ENCODE measurements around the gene OVAAL.

OVAAL gene

DNA sequence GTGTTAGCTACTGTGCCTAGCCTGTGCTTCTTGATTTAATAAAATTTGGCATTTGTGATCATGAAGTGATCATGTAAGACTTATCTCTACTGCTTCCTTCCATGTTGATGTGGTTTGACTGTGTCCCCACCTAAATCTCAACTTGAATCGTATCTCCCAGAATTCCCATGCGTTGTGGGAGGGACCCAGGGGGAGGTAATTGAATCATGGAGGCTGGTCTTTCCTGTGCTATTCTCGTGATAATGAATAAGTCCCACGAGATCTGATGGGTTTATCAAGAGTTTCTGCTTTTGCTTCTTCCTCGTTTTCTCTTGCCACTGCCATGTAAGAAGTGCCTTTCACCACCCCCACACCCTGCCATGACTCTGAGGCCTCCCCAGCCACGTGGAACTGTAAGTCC, at the start of gene OVAAL:
Gene OVAAL, plus strand, starts transcription at position 301 of the 400 bp plus-strand sequence.
- no peak for DNase-seq

DNA sequence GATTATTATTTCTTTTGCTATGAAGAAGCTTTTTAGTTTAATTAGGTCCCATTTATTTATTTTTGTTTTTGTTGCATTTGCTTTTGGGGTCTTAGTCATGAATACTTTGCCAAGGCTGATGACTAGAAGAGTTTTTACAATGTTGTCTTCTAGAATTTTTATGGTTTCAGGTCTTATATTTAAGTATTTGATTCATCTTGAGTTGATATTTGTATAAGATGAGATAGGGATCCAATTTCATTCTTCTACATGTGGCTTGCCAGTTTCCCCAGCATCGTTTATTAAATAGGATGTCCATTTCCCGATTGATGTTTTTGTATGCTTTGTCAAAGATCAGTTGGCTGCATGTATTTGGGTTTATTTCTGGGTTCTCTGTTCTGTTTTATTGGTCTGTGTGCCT, 47.9 kb upstream of the OVAAL start:
- DNase-seq: no peak

DNA sequence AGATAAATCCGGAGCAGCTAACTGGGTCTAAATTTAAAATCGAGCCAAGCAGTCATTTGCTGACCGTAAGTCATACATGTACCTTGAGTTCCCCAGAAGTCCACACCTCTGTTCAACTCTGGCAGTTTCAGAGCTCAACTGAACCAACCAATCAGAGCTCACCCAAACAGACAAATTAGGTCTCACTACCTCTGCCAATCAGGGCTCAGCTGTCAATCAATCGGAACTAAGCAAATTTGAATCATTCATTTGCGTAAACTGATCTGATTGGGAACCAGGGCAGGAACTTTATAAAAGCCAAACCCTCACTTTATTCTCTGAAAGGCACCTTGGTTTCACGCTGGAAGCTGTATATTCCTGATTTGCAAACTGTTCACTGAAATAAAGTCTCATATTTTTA, 45.2 kb upstream of the OVAAL start:
- DNase-seq: no peak

DNA sequence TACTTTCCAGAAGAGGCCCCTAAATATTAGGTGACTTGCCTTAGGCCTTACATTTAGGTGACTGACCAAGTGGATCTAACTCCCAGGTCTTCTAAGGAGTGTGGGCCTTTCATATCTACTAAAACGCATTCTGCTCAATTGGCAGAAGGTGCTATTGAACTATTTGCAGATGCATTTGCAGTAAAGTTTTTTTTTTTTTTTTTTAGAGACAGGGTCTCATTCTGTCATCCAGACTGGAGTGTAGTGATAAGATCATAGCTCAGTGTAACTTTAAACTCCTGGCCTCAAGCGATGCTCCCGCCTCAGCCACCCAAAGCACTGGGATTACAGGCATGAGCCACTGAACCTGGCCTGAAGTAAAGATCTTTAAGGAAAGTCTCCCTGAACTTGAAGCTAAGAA, 43.4 kb upstream of the OVAAL start:
- no peak for DNase-seq

DNA sequence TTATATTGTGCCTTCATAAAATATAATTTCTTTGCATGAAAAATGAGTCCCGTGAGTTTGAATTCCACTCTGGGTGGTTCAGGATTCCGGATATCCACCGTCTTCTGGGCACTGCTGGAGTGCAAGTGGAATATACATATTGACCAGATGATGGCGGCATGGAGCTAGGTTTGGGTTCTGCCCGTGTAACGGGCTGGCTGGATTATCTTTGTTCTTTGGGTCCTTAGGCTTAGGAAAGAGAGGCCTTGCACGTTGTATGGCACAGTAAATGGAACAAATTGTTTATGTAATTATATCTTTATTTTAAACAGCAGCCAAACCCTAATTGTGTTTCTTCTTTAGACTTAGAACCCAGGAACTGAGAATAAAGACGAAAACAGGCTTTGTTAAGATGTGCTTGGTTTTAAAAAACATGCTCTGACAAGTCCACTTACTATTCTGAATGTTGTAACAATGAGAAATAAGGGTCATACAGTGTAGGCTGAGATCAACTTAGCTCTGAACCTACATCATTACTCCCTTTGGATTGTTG, 42.8 kb upstream of the OVAAL start:
- DNase-seq: peak; percentile 51

DNA sequence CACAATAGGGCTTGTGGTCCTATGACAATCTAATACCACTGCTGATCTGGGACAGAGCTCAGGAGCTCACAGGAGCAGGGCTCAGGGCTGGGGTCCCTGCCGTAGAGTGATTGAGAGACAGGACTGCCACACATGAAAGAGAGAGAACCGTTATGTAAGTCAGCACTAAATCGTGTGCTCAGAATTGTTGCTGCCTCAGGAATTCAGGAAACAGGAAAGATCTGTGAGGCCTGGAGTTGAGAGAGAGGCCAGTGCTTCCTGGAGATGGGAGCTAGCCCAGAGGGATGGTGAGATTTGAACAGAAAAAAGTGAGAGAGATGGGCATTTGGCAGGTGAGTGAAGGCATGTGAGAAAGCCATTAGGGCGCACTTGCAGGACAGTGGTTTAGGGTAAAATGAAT, 38.9 kb upstream of the OVAAL start:
- no peak for DNase-seq

DNA sequence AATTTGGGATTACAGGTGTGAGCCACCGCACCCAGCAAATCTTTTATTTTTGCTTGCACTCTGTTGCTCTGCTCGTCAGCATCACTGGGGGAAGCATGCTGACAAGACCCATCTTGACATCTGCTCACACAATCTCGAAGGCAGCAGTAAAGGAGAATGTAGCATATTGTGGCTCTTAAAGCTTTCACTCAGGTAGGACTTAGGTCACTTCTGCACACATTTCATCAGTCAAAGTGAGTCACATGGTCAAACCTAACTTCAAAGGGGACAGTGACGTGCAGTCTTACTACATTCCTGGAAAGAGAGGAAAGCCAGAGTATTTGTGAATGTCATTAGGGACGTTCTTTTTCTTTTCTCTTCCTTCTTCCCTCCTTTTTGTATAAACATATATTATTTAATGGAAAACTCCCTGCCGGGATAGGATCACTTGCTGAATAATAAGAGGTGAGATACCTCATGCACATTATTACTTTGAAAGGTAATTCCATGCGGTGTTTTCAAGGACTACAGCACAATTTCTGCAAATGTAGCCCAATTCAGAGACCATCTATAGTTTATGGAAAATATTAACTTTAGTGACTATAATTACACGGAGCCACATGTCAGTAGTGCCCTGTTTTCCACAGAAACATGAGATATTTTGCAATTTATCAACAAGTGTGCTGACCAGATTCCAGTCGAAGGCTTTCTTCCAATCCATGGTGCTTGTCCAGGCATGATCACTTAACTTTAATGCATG, 37.1 kb upstream of the OVAAL start:
- DNase-seq: no peak

DNA sequence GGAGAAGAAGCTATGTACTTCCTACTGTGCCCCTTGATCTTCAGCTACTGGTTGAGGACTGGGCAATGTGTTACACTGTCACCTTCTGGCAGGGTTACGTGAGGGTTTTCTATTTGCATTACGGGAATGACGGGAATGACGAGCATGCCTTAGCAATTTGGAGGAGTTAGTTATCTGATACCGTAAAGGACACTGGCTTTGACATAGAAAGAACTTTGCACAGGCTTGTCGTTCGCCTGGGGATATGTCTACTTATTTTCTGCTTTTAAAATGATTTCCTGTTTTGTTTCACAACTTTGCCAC, 36.6 kb upstream of the OVAAL start:
- DNase-seq: no peak

DNA sequence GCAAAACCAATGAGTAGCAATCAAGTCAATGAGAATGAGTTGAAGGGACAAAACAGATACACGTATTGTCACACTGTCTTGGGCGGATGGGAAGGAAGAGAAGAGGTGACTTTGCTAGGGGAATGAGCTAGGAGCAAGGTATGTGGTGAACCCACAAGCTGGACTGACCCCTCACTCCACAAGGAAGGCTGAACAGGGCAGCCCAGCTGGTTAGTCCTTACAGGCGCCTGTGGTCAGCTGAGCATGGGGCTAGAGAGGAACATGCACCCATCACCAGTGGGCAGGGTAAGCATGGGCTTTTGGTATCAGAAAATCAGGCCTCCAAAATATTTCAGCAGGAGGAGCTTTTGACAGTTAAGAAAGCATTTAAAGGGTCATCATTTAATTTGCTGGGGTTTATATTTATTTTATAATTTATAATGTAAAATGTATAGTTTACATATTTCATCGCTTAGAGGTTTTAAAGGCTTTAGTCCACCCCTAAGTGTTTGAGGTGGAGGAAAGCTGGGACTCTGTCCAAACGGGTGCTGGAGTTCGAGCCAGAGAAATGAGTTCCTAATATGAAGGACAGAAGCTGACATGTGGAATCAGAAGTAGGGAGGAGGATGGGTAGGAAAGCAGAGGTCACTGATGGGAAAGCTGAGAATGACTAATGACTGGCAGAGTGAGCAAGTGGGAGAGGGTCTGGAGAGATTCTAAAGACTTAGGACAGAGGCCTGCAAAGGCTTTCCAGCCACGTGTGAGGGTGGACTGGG, 34.4 kb upstream of the OVAAL start:
- no peak for DNase-seq

DNA sequence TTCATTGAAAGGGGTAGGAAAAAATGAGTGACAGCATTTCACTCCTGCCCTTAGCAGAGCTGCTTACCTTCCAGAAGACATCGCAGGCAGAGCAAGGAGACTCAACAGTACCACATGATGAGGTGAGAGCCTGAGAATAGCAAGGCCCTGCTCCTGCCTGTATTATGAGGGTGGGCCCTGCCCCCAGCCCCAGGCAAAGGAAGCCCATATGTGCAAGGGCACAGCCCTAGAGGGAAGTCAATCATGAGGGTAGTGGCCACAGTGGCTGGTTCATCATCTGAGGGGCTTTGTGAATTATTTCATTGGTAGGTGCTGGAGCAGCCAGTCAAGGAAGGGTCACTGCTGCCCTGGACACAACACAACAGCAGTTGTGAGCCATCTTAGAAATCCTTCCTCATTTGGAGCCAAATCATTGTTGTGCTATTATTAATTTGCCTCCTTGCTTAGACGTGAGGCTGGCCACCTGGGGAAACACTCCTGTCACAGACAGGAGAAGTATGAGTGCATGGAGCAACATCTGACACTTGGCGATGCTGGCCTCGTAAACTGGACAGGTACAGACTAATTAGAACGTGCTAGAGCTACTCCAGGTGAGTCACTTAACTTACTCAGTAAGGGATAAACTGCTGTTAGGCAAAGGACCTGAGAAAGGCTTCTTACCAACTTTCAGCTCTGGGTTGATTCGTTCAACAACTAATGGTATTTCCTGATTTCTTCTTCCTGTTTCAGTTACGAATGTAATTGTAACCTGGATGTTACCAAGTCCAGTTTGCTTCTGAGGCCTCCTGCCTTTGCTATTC, 33.6 kb upstream of the OVAAL start:
- no peak for DNase-seq

DNA sequence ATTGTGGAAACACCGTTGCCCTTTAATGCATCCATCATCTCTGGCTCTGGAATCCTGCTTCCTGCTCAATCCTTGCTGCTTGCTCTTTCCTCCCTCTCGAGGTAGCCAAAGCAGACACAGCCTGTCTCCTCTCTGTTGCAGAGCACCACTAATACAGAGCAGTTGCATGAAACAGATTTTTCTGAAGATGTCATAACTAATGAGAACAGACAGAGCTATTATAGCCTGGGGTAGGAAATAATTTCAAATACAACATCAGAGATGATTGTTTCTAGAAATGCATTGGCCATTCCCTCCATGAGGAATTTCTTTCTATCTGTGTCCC, 33.1 kb upstream of the OVAAL start:
- DNase-seq: no peak

DNA sequence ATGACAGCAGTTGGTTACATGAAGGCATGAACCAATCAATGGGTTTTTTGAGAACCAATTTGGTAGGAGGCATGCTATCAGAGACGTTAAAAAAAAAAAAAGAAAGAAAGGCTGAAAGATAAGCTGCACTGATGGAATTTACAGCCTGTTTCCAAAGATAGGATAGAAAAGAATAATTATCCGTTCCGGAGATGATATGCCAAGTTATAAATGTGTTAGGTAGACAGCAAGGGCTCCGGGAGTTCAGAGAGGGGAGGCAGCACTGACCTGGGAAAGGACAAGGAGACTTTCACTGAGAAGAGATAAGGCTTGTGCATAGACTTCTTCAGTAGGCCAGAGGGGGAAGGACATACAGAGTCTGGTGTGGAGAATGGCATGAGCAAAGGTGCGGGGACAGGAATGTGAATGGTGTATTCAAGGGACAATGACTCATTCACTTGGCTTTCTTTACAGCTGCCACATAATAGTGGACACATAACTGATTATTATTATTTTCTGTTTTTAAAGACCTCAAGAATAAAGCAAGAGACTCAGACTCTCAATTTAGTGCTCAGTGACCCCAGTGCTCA, 31.6 kb upstream of the OVAAL start:
- DNase-seq: no peak

DNA sequence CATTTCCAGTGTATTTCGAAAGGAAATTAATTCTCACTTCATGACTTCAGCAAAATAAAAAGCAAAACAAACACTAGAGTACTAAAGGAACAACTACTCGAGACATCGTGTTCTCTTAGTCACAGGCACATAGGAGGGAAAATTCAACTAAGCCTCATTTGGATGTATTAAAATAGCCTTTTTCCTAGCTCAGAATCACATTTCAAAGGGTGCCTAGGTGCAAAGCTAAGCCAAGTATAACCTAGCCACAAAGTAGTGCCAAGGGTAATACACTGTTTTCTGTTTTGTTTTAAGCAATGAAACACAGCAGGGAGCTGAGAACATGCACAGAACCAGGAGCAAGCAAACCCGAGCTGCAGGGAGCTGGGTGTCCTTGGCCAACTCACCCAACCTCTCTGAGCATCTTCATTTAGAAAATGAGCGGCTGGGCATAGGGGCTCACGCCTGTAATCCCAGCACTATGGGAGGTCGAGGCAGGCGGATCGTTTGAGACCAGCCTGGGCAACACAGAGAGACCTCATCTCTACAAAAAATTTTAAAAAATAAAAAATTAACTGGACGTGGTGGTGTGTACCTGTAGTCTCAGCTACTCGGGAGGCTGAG, 29.8 kb upstream of the OVAAL start:
- no peak for DNase-seq

DNA sequence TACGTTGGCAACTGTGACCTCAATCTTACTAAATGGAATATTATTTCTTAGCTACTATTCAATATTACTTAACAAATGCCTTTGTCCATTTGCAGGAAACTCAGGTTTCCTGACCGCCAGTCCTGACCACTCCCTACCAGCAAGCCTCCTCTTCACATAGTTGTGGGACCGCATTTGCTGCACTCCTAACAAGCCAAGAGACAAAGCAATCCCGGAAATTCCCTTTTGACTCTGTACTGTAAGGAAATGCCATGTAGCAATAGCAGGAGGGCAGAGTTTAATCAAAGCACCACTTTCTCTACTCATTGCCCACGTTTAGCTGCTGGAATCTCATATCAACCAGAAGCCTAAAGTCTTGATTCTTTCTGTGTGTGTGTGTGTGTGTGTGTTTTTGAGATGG, 28.3 kb upstream of the OVAAL start:
- no peak for DNase-seq

DNA sequence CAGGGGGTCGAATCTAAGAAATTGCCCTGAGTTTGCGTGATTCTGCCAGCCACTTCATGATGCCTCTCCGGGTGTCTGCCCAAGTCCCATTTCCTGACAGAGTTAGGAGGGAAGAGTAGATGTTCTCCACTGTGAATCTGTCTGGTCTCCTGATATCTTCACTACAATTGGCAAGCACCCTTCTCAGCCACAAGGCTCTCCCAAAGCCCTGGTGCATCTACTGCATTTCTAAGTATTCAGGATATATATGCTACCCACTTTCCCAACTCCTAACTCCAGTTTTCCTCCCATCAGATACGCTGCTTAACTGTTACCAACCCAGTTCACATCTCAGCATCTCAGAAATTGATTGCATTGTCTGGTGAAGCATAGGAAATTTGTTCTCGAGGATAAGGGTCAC, 25.9 kb upstream of the OVAAL start:
- DNase-seq: no peak

DNA sequence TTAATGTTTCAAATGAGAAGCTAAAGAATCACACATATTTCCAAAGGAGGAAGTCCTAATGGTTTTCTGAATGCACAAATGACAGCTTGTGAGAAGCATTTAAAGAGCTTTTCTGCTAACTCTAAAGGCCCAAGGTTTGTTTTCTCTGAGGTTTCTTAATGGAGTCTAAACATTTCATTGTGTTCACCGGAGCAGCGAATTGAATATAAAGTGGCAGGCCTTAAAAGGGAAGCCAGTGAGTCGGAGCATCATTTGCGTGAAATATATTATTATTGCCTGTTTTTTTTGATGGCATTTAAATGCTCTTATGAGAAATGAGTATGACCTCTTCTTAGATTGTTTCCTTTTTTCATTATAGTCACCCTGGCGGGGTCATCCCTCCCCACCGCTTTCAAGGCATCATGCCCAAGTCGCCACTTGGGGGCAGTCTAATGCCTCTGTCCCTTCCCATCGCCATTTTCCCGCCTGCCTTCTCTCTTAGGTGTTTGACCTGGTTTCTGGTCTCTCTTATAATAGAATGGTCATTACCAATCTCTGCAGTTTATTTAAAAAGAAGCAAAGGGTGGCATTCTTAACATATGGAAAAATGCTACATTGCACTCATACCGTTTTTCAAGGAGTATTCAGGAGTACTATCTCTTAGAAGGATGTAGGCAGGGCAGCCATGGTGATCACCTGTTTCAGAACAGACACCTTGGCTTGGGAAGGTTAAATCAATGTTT, 25.3 kb upstream of the OVAAL start:
- peak; percentile 40 for DNase-seq

DNA sequence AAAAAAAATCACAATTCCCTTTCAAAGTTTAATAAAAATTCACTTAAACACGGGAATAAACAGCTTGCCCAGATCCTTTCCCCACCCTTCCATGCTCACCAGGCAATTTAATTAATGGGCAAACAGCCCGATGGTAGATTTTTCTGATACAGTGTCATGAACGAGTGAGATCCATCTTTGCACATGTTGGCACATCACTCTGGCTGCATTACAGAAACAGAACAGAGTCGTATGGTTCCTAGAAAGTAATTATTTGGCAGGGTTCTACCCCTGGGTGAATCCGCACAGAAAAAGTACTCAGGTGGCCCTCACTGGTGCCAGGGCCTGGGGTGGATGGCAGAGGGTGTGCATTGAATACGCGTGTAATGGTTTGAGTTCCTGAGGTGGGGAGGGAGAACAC, 24.6 kb upstream of the OVAAL start:
- DNase-seq: no peak

DNA sequence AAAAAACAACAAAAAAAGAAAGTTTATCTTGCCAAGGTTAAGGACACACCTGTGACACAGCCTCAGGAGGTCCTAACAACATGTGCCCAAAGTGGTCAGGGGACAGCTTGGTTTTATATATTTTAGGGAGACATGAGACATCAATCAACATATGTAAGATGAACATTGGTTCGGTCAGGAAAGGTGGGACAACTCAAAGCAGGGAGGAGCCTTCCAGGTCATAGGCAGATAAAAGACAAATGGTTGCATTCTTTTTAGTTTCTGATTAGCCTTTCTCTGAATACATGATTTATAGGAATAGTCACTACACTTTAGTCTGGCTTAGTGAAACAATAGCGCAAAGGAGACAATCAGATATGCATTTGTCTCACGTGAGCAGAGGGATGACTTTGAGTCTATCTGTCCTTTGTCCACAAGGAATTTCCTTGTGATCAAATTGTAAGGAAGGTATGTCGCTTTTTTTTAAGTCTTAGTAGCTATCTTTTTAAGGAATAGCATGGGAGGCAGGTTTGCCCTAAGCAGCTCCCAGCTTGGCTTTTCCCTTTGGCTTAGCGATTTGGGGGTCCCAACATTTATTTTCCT, 23.3 kb upstream of the OVAAL start:
- DNase-seq: no peak

DNA sequence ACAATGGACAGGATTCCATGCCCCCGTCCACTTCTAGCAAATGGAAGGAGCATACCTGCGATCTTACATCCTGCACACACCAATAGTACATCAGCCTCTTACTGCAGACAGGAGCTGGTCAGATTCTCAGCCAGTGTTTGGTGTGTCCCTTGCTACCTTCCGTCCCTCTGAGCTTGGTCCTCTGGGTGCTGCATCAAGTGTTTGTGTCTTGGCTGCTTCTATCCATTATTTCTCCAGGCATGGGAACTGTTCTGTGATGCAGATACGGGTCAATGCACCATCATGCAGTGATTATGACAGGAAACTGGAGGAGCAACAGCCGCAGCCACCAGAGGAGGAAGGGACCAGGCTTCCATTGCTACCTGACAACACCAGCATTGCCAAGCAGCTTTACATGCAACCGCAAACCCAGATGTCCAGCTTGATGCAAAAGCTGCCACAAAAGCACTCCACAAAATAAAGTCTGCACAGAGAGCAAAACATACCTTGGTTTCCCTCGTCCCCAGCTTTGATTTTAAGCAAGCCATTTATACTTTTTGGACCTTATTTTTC, 21.9 kb upstream of the OVAAL start:
- no peak for DNase-seq

DNA sequence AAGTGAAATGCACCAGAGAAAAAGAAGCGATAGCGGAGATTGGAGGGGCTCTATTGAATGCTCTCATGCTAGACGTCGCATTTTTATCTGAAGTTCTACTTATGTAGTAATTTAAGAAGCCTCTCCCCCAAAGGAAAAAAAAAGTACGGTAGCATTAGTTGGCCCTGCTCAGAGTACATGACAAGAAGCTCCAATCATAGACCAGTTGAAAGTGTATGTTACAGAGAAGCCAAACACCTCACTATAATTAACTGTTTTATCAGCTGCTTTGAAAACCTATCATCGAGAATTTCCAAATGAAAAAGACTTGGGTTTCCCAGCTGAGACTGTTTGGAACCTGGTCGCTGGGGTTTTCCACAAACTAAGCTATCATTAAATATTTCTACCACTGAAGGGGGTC, 19.6 kb upstream of the OVAAL start:
- DNase-seq: no peak

DNA sequence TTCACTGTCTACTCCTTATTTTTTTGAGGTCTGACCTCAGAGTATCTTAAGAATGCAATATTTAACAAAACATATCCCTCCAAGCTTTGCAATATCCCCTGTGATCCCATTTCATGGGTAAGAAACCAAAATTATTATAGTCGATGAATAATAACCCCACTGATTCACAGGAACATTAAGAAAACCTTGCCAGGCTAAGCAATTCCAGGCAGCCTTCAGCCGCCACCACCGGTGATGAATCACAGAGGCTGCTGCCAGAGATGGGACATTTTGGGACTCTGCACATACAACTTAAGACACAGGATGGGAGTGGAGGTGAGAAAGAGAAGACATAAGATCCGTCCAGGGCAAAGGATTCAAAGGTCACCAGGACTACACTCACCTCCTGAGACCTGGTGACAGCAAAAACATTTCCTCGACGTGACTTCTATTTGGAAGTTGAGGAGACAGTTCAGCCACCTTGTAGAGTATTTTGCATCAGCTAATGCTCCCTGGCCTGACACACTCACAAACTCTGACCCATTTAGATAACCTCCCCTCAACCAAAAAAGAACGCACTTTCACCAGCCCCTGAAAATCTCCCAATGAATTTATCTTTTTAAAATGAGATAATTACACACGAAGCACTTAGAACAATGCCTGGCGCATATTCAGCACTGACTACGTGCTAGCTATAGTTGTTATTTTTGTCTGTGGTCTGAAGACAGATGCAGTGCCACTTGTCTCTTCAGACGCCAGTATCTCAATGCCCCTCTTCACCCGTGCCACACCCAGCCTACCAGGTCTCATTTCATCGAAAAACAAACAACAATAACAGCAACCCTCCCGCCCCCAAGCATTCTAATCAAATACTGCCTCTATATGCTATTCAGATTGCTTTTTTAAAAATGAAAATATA, 17.8 kb upstream of the OVAAL start:
- no peak for DNase-seq
